ENCODE results near the gene FAM24A.
"Not testable (repeated sequence)": the region's sequence is repeated elsewhere in the genome, so short reads cannot be mapped to it uniquely, and the experiment has no call there.

Gene FAM24A

GRCh38 chr10:122882766-122883165, 27.6 kb upstream of the FAM24A start:
- no peak overlapping the region for H3K4me3 ChIP-seq (ENCODE audit: low read depth in 1 of 2, low read length in 1 of 2)
- no peaks in the 10 kb centered on the region for H3K36me3 ChIP-seq
- no peak for TF ChIP-seq CTCF (IDR thresholded peaks at IDR 0.05)
- H3K27me3 ChIP-seq: peaks cover 40% of the 10 kb centered on the region
- peaks cover 7 to 9% of the 10 kb centered on the region in 2 experiments for H3K4me1 ChIP-seq (ENCODE audit: control insufficient read depth in 1 of 2, insufficient read depth in 1 of 2, low read depth in 1 of 2, low read length in 1 of 2)
- H3K9me3 ChIP-seq: no peaks in the 10 kb centered on the region
- no peak overlapping the region for H3K27ac ChIP-seq

- H3K4me1 ChIP-seq (ENCODE audit: control insufficient read depth in 1 of 2, insufficient read depth in 1 of 2, low read depth in 1 of 2, low read length in 1 of 2): peaks cover 7 to 9% of the 10 kb centered on the region in 2 experiments
- TF ChIP-seq CTCF (IDR thresholded peaks at IDR 0.05): no peak
Observed at GRCh38 chr10:122884166-122884565, 26.2 kb upstream of the FAM24A start.

GRCh38 chr10:122894261-122894944, 16.0 kb upstream of the FAM24A start:
- Histone ChIP-seq H3K4me3 (ENCODE audit: low read depth in 1 of 2, low read length in 1 of 2) (no peak overlapping the region), H3K9me3 (no peaks in the 10 kb centered on the region), H3K4me1 (ENCODE audit: control insufficient read depth in 1 of 2, insufficient read depth in 1 of 2, low read depth in 1 of 2, low read length in 1 of 2) (no peaks in the 10 kb centered on the region), H3K27me3 (peaks cover 15% of the 10 kb centered on the region), H3K36me3 (no peaks in the 10 kb centered on the region), H3K27ac (no peak overlapping the region)
- no peak for TF ChIP-seq CTCF (IDR thresholded peaks at IDR 0.05)

More at GRCh38 chr10:122884166-122884565, 26.2 kb upstream of the FAM24A start:
- Histone ChIP-seq H3K4me3 (ENCODE audit: low read depth in 1 of 2, low read length in 1 of 2) (no peak overlapping the region), H3K36me3 (no peaks in the 10 kb centered on the region), H3K27ac (no peak overlapping the region), H3K27me3 (peaks cover 33% of the 10 kb centered on the region), H3K9me3 (no peaks in the 10 kb centered on the region)

- H3K4me3 ChIP-seq (ENCODE audit: low read depth in 1 of 2, low read length in 1 of 2); H3K27me3 ChIP-seq; H3K9me3 ChIP-seq; H3K36me3 ChIP-seq; H3K4me1 ChIP-seq (ENCODE audit: control insufficient read depth in 1 of 2, insufficient read depth in 1 of 2, low read depth in 1 of 2, low read length in 1 of 2); H3K27ac ChIP-seq: not testable (repeated sequence)
Observed at GRCh38 chr10:122903861-122904260, 6.5 kb upstream of the FAM24A start.

DNA sequence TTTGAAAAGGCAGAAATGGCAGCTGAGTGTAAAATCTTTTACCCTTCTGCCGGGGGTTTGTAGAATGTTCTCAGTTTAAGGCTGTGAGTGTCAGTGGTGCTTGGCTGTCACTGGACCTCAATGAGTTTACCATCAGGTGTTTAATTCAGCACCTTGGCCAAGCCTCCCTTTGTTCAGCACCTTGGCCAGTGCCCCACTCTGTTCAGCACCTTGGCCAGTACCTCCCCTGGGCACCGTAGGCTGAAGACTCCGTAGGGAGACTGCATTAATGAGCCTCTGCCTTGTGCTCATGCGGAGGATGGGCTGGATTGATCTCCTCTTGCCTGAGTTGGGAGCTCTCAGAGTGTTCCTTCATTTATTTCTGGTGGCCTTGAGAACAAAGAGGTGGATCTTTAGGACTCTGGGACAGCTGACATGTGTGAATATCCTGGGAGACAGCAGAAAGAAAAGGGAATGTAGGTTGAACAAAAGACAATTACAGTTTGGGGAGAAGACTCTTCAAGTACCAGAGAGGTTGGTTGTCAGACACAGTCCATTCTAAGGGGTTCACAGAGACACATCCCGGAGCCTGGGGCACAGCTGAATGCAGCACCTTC, 1.6 kb downstream of the FAM24A start:
- H3K27me3 ChIP-seq: no peaks in the 10 kb centered on the region
- TF ChIP-seq CTCF (IDR thresholded peaks at IDR 0.05): no peak
- H3K4me1 ChIP-seq (ENCODE audit: control insufficient read depth in 1 of 2, insufficient read depth in 1 of 2, low read depth in 1 of 2, low read length in 1 of 2): no peaks in the 10 kb centered on the region

GRCh38 chr10:122915700-122916099, 5.3 kb downstream of the FAM24A start:
- no peaks in the 10 kb centered on the region for H3K9me3 ChIP-seq
- no peak overlapping the region for H3K27ac ChIP-seq

More for the DNA sequence above, 1.6 kb downstream of the FAM24A start:
- Histone ChIP-seq H3K9me3 (no peaks in the 10 kb centered on the region), H3K36me3 (no peaks in the 10 kb centered on the region), H3K4me3 (ENCODE audit: low read depth in 1 of 2, low read length in 1 of 2) (no peak overlapping the region), H3K27ac (no peak overlapping the region)

More at GRCh38 chr10:122915700-122916099, 5.3 kb downstream of the FAM24A start:
- Histone ChIP-seq H3K4me1 (ENCODE audit: control insufficient read depth in 1 of 2, insufficient read depth in 1 of 2, low read depth in 1 of 2, low read length in 1 of 2) (no peaks in the 10 kb centered on the region), H3K36me3 (no peaks in the 10 kb centered on the region), H3K27me3 (no peaks in the 10 kb centered on the region), H3K4me3 (ENCODE audit: low read depth in 1 of 2, low read length in 1 of 2) (no peak overlapping the region)
- TF ChIP-seq CTCF (IDR thresholded peaks at IDR 0.05): no peak

All from neutrophil (primary cell).